ENCODE results near the gene ST6GALNAC3.

DNA sequence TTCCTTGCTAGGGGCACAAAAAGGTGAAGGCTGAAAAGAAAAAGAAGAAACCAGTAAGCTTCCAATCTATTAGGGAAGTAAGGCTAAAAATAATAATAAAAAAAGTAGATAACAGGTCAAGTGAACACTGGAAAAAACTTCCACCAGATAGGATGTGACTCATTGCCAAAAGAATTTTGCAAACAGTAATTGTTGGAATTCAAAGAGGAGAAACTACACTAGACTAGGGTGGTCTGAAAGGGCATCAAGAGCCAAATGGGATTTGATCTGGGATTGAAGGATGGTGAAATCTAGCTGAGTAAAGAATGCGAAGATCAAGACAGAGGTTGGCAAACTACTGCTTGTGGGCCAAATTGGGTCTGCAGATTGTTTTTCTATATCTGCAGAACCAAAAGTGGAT is 6.0 kb upstream of the ST6GALNAC3 start:
- TF ChIP-seq, protein P1, sequence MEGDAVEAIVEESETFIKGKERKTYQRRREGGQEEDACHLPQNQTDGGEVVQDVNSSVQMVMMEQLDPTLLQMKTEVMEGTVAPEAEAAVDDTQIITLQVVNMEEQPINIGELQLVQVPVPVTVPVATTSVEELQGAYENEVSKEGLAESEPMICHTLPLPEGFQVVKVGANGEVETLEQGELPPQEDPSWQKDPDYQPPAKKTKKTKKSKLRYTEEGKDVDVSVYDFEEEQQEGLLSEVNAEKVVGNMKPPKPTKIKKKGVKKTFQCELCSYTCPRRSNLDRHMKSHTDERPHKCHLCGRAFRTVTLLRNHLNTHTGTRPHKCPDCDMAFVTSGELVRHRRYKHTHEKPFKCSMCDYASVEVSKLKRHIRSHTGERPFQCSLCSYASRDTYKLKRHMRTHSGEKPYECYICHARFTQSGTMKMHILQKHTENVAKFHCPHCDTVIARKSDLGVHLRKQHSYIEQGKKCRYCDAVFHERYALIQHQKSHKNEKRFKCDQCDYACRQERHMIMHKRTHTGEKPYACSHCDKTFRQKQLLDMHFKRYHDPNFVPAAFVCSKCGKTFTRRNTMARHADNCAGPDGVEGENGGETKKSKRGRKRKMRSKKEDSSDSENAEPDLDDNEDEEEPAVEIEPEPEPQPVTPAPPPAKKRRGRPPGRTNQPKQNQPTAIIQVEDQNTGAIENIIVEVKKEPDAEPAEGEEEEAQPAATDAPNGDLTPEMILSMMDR (conservative IDR thresholded peaks at IDR 0.05; ENCODE audit: low read length): no peak
- TF ChIP-seq EZH2phosphoT487 (IDR thresholded peaks at IDR 0.05; ENCODE audit: borderline replicate concordance, low read depth, low read length): no peak

Data from OCI-LY7 (cell line).